HepG2 (cell line): ENCODE measurements around the gene CPNE1. TPM values are rescaled to one million over a fixed set of nuclear protein-coding genes. Genes with fewer than 3 reads are reported as not detected.

Experiments
- ATAC-seq: fragments of 200-7000 bp; cut with Tn5 transposase; 3 replicates; pipeline ENCODE4 v1.9.1; 2020; ENCODE audit warnings: mild to moderate bottlenecking, moderate library complexity
- BruUV-seq: library from RNA; stranded (reverse); fragments of 400-500 nt; replicated peaks from 2 replicates; lab custom pipeline; 2021; lab: Mats Ljungman, UMichigan
- CTCF ChIA-PET: fragments of 300-600 bp; formaldehyde crosslinking; extraction: SDS; loops from one replicate; lab custom pipeline; 2021; ENCODE audit warnings: low total read pairs, inconsistent platforms, low intra/inter-chr PET ratio; lab: Yijun Ruan, JAX
- POLR2A ChIA-PET: fragments of 350-600 bp; sonication (Branson Sonifier 250); formaldehyde crosslinking; loops from one replicate; lab custom pipeline; 2020; ENCODE audit warnings: antibody characterized with exemption, inconsistent platforms; lab: Yijun Ruan, JAX
- DNase-seq: peaks from one replicate; pipeline ENCODE4 v3.0.0-alpha.2; 2015; ENCODE audit warnings: low spot score
- FAIRE-seq: peaks from 3 replicates; lab custom pipeline; 2011; peaks lifted over from hg19 to GRCh38; lab: Jason Lieb, UNC
- H2AFZ ChIP-seq: one replicate; pipeline ENCODE4 v1.6.1; 2011; ENCODE audit warnings: low read length, inconsistent platforms
- H3K27ac ChIP-seq: fragments of 300-600 bp; 3 replicates; pipeline ENCODE4 v1.8.0; 2011; ENCODE audit warnings: mixed run types, mild to moderate bottlenecking, mixed read lengths, low read length, inconsistent platforms; ENCODE audit not compliant: insufficient read depth; ENCODE audit errors: extremely low read length
- H3K27me3 ChIP-seq, 2 experiments: fragments of 200-600 bp in 1 of 2; 2 replicates in 1 of 2; 3 replicates in 1 of 2; pipeline versions ENCODE4 v1.6.0 to v1.8.0; 2011; ENCODE audit warnings: low read length in 2 of 2, mild to moderate bottlenecking in 2 of 2, moderate library complexity in 2 of 2, inconsistent platforms in 1 of 2; ENCODE audit not compliant: insufficient read depth in 2 of 2, control insufficient read depth in 1 of 2
- H3K36me3 ChIP-seq, 2 experiments: fragments of 200-600 bp in 1 of 2; replicated peaks in 1 of 2; 2 replicates in 1 of 2; 3 replicates in 1 of 2; pipeline versions ENCODE4 v1.5.1 to v1.8.0; 2011; ENCODE audit warnings: low read length in 2 of 2, inconsistent platforms in 1 of 2; ENCODE audit not compliant: insufficient read depth in 2 of 2, control insufficient read depth in 1 of 2
- H3K4me1 ChIP-seq: 2 replicates; pipeline ENCODE4 v1.5.1; 2012; ENCODE audit warnings: low read length, inconsistent platforms; ENCODE audit not compliant: insufficient read depth
- H3K4me2 ChIP-seq: 2 replicates; pipeline ENCODE4 v1.6.0; 2011; ENCODE audit warnings: low read depth, low read length, inconsistent platforms
- H3K4me3 ChIP-seq, 3 experiments: fragments of 200-600 bp in 1 of 3; sonication (generic), shearing (Covaris generic) in 1 of 3; replicated peaks in 1 of 3; 2 replicates each; pipeline ENCODE4 v1.5.1; 2011 to 2016; ENCODE audit warnings: low read length in 3 of 3, inconsistent platforms in 2 of 3, low read depth in 2 of 3, mild to moderate bottlenecking in 2 of 3, control low read depth in 1 of 3, mixed read lengths in 1 of 3; ENCODE audit not compliant: insufficient read depth in 1 of 3
- H3K79me2 ChIP-seq: one replicate; pipeline ENCODE4 v1.6.1; 2011; ENCODE audit warnings: low read length, inconsistent platforms; ENCODE audit not compliant: insufficient read depth
- H3K9ac ChIP-seq: 2 replicates; pipeline ENCODE4 v1.6.0; 2011; ENCODE audit warnings: mild to moderate bottlenecking, low read depth, low read length, inconsistent platforms; ENCODE audit not compliant: insufficient read depth
- H3K9me3 ChIP-seq: 2 replicates; pipeline ENCODE4 v1.5.1; 2012; ENCODE audit warnings: mild to moderate bottlenecking, low read length
- H4K20me1 ChIP-seq: 2 replicates; pipeline ENCODE4 v1.6.0; 2011; ENCODE audit warnings: inconsistent platforms, mild to moderate bottlenecking, low read length, moderate library complexity; ENCODE audit not compliant: insufficient read depth
- POLR2A ChIP-seq, 2 experiments: IDR thresholded peaks; 2 replicates each; pipeline ENCODE4 v1.6.1; 2011; ENCODE audit warnings: low read depth in 2 of 2, low read length in 2 of 2, mild to moderate bottlenecking in 1 of 2, moderate library complexity in 1 of 2; ENCODE audit not compliant: insufficient read depth in 1 of 2
- RBFOX2 ChIP-seq: fragments of 200-400 bp; formaldehyde crosslinking; IDR thresholded peaks from 2 replicates; pipeline ENCODE4 v1.6.1; 2017; ENCODE audit warnings: low read depth, mild to moderate bottlenecking, low read length
- RFX3 ChIP-seq: IDR thresholded peaks from 2 replicates; pipeline ENCODE4 v1.6.1; 2016; ENCODE audit warnings: missing biosample characterization, missing genetic modification reagents
- SAP130 ChIP-seq: IDR thresholded peaks from 2 replicates; pipeline ENCODE4 v1.6.1; 2016; ENCODE audit warnings: low read depth
- SPEN ChIP-seq: sonication (generic); formaldehyde crosslinking; IDR thresholded peaks from 2 replicates; pipeline ENCODE4 v1.5.1; 2020; ENCODE audit warnings: low read depth, mild to moderate bottlenecking, missing genetic modification reagents
- ZNF589 ChIP-seq: sonication (generic); formaldehyde crosslinking; conservative IDR thresholded peaks from 2 replicates; pipeline ENCODE4 v1.8.0; 2022; ENCODE audit warnings: mild to moderate bottlenecking, moderate library complexity, missing genetic modification reagents
- WGBS: methylation state at CpG from one replicate; pipeline ENCODE4 v1.1.6; 2017; ENCODE audit warnings: low lambda C conversion rate; 5-methylcytosine and 5-hydroxymethylcytosine counted together
- in situ Hi-C: cut with HindIII; loops from 2 replicates; pipeline ENCODE4 v1.10.0; 2017; ENCODE audit warnings: low pct_unique_long_range_greater_than_20kb; ENCODE audit not compliant: extremely low pct_ligation_motif_present
- intact Hi-C: fragments of 100-400 bp; cut with micrococcal nuclease; formaldehyde crosslinking; loops from one replicate; pipeline ENCODE4 v1.10.0; 2022; ENCODE audit not compliant: unreplicated experiment
- polyA plus RNA-seq, 8 experiments: library from polyadenylated mRNA; depleted of rRNA in 3 of 8; stranded (reverse) in 7 of 8; unstranded in 1 of 8; fragments of >200 nt; fragmentation: Illumina TruSeq in 4 of 8; extraction: Trizol in 4 of 8; gene quantifications; 2 replicates each; pipeline versions ENCODE4 v1.2.1 to v1.2.3, GENCODE V29; 2011 to 2016; ENCODE audit warnings: low read depth in 4 of 8, missing spikeins in 1 of 8, mixed read lengths in 1 of 8; ENCODE audit not compliant: insufficient read depth in 1 of 8
- total RNA-seq, 5 experiments: library from RNA; depleted of rRNA; stranded (reverse); fragments of >200 nt; fragmentation: Illumina TruSeq; extraction: Trizol; gene quantifications; 2 replicates each; pipeline ENCODE4 v1.2.3, GENCODE V29; 2016; ENCODE audit warnings: low read depth in 1 of 5
- TF ChIP-seq, protein P1 (sequence below), 2 experiments: sonication (generic) in 1 of 2; formaldehyde crosslinking in 1 of 2; IDR thresholded peaks; 2 replicates each; pipeline versions ENCODE4 v1.6.1 to v1.9.0; 2014 to 2022; ENCODE audit warnings: antibody characterized with exemption in 1 of 2, borderline replicate concordance in 1 of 2, inconsistent platforms in 1 of 2, low read depth in 1 of 2, missing genetic modification reagents in 1 of 2
- TF ChIP-seq, protein P2 (sequence below): sonication (generic); formaldehyde crosslinking; IDR thresholded peaks from 2 replicates; pipeline ENCODE4 v1.9.0; 2022; ENCODE audit warnings: low read depth, missing genetic modification reagents
- TF ChIP-seq, protein P3 (sequence below): sonication (generic); formaldehyde crosslinking; IDR thresholded peaks from 2 replicates; pipeline ENCODE4 v1.4.0; 2020; ENCODE audit warnings: missing genetic modification reagents

The CPNE1 gene
- total and polyA plus RNA-seq, 2 of the 13 experiments (the other 11 are each of a cell fraction or from before 2014, with no cell fraction given), result 408 to 431 TPM

DNA sequence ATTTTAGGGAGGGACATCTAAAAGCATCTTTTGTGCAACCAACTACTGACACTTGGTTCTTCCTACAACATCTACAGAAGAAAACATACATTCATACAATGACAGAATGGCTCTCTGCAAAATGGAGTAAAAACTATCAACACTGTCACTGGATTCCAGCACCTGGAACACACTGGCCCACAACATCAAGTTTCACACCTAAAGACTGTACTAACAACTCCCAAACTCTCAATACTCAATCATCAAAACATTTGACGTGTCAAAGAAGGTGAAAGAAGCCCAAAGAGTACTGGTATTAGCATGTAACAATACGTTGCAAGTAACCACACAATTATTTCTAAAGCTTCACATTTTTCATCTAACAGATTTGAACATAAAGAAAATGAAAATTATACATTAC is 2.1 kb downstream of the CPNE1 start (continued):
- TF ChIP-seq, protein P1, sequence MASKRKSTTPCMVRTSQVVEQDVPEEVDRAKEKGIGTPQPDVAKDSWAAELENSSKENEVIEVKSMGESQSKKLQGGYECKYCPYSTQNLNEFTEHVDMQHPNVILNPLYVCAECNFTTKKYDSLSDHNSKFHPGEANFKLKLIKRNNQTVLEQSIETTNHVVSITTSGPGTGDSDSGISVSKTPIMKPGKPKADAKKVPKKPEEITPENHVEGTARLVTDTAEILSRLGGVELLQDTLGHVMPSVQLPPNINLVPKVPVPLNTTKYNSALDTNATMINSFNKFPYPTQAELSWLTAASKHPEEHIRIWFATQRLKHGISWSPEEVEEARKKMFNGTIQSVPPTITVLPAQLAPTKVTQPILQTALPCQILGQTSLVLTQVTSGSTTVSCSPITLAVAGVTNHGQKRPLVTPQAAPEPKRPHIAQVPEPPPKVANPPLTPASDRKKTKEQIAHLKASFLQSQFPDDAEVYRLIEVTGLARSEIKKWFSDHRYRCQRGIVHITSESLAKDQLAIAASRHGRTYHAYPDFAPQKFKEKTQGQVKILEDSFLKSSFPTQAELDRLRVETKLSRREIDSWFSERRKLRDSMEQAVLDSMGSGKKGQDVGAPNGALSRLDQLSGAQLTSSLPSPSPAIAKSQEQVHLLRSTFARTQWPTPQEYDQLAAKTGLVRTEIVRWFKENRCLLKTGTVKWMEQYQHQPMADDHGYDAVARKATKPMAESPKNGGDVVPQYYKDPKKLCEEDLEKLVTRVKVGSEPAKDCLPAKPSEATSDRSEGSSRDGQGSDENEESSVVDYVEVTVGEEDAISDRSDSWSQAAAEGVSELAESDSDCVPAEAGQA (IDR thresholded peaks at IDR 0.05; ENCODE audit: low read depth), result no peak
- TF ChIP-seq, protein P1 (CRISPR knock-in tag; IDR thresholded peaks at IDR 0.05; ENCODE audit: borderline replicate concordance), result 0 out of 2 replicates have a peak, but pooled peaks have one; percentile 43
- no peak for TF ChIP-seq RFX3 (CRISPR knock-in tag)
- TF ChIP-seq SAP130 (CRISPR knock-in tag), result peak; percentile 19; the same call in 1 of the 2 replicates
- peak in 1 of 2 experiments; percentile 24; a peak in 1 of 4 replicates for TF ChIP-seq POLR2A (IDR thresholded peaks at IDR 0.05; ENCODE audit: insufficient read depth in 1 of 2, low read depth in 2 of 2, low read length in 2 of 2)
- TF ChIP-seq ZNF589 (CRISPR knock-in tag), result no peak
- no peak for TF ChIP-seq SPEN (CRISPR knock-in tag)

GRCh38 chr20:35661908-35662307 is 2.8 kb downstream of the CPNE1 start:
- peaks cover 78% of the 10 kb centered on the region for H3K79me2 ChIP-seq
- peaks cover 70% of the 10 kb centered on the region for H4K20me1 ChIP-seq
- FAIRE-seq (no peak), DNase-seq (no peak), ATAC-seq (no peak)
- peaks cover 0 to 7% of the 10 kb centered on the region in 2 experiments; a peak in 3 of 5 replicates for H3K36me3 ChIP-seq
- no peak overlapping the region for H2AFZ ChIP-seq
- peaks cover 64% of the 10 kb centered on the region for H3K4me1 ChIP-seq
- H3K27me3 ChIP-seq, result no peaks in the 10 kb centered on the region; a peak in 1 of 5 replicates
- CTCF ChIA-PET, result no interaction called here
- intact Hi-C loops (no loop called here), in situ Hi-C loops (loop anchor here (5.0 kb wide), 1 partner anchor 45 kb away; the partner anchor contains the start of gene SPAG4)
- peak overlapping the region; percentile 95 for H3K4me2 ChIP-seq
- peak overlapping the region; percentile 10 for H3K27ac ChIP-seq
- TF ChIP-seq, protein P2, sequence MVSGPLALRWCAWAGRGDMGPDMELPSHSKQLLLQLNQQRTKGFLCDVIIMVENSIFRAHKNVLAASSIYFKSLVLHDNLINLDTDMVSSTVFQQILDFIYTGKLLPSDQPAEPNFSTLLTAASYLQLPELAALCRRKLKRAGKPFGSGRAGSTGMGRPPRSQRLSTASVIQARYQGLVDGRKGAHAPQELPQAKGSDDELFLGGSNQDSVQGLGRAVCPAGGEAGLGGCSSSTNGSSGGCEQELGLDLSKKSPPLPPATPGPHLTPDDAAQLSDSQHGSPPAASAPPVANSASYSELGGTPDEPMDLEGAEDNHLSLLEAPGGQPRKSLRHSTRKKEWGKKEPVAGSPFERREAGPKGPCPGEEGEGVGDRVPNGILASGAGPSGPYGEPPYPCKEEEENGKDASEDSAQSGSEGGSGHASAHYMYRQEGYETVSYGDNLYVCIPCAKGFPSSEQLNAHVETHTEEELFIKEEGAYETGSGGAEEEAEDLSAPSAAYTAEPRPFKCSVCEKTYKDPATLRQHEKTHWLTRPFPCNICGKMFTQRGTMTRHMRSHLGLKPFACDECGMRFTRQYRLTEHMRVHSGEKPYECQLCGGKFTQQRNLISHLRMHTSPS, result no peak
- TF ChIP-seq, protein P3, sequence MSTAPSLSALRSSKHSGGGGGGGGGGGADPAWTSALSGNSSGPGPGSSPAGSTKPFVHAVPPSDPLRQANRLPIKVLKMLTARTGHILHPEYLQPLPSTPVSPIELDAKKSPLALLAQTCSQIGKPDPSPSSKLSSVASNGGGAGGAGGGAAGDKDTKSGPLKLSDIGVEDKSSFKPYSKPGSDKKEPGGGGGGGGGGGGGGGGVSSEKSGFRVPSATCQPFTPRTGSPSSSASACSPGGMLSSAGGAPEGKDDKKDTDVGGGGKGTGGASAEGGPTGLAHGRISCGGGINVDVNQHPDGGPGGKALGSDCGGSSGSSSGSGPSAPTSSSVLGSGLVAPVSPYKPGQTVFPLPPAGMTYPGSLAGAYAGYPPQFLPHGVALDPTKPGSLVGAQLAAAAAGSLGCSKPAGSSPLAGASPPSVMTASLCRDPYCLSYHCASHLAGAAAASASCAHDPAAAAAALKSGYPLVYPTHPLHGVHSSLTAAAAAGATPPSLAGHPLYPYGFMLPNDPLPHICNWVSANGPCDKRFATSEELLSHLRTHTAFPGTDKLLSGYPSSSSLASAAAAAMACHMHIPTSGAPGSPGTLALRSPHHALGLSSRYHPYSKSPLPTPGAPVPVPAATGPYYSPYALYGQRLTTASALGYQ (CRISPR knock-in tag), result 0 out of 2 replicates have a peak, but pooled peaks have one; percentile 24
- 0 out of 2 replicates have a peak, but pooled peaks have one; percentile 46 for TF ChIP-seq RBFOX2
- no peaks in the 10 kb centered on the region for H3K9me3 ChIP-seq
- 34% methylated on average over 3 of the region's 3 CpGs for WGBS
- POLR2A ChIA-PET, result interaction anchor here (2.5 kb wide), 1 partner anchor 81 kb away, joined by 20 read pairs; the partner anchor contains the start of gene RBM39
- peak overlapping the region; percentile 99 for H3K9ac ChIP-seq
- peak overlapping the region; percentile 76 to 99 (median 79); a peak in 5 of 6 replicates for H3K4me3 ChIP-seq
- BruUV-seq, result no TSS peak
